Breast epithelium (tissue), 4 donors: ENCODE results near the gene CDKL1. TPM values are rescaled to one million over a fixed set of nuclear protein-coding genes. Genes with fewer than 3 reads are reported as not detected.
"Not testable (repeated sequence)": the region's sequence is repeated elsewhere in the genome, so short reads cannot be mapped to it uniquely, and the experiment has no call there.

Experiments used
- DNase-seq, 2 donors: peaks; one replicate each; pipeline ENCODE4 v3.0.0-alpha.2; 2019; ENCODE audit warnings: low spot score in 2 of 2
- H3K27ac ChIP-seq, 2 donors: fragments of 200-600 bp; sonication (generic) in 1 of 2; one replicate each; pipeline ENCODE4 v1.5.1; 2016 to 2019; ENCODE audit warnings: mild to moderate bottlenecking in 1 of 2
- H3K27me3 ChIP-seq, 2 donors: fragments of 200-600 bp; sonication (generic) in 1 of 2; one replicate each; pipeline versions ENCODE4 v1.5.1 to v1.6.0; 2017 to 2019; ENCODE audit warnings: control low read depth in 1 of 2, mild to moderate bottlenecking in 1 of 2
- H3K36me3 ChIP-seq: fragments of 200-600 bp; one replicate; pipeline ENCODE4 v1.5.1; 2019
- H3K4me1 ChIP-seq, 2 donors: fragments of 200-600 bp; sonication (generic); one replicate each; pipeline ENCODE4 v1.5.1; 2016 to 2019; ENCODE audit warnings: control low read depth in 1 of 2
- H3K4me3 ChIP-seq, 3 donors: fragments of 200-600 bp; sonication (generic); 1 replicate in 2 of 3; 2 replicates in 1 of 3; pipeline ENCODE4 v1.5.1; 2016 to 2019; ENCODE audit warnings: mild to moderate bottlenecking in 3 of 3, moderate library complexity in 2 of 3
- H3K9me3 ChIP-seq, 2 donors: fragments of 200-600 bp; sonication (generic) in 1 of 2; one replicate each; pipeline ENCODE4 v1.5.1; 2016 to 2019; ENCODE audit warnings: control low read depth in 1 of 2
- POLR2A ChIP-seq: fragments of 450-650 bp; IDR thresholded peaks from one replicate; pipeline ENCODE4 v1.6.1; 2016; ENCODE audit warnings: antibody characterized with exemption, mild to moderate bottlenecking, moderate library complexity
- POLR2AphosphoS5 ChIP-seq, 3 donors: sonication (generic); formaldehyde crosslinking; IDR thresholded peaks; one replicate each; pipeline ENCODE4 v1.6.1; 2017; ENCODE audit warnings: antibody characterized with exemption in 3 of 3
- intact Hi-C: fragments of 100-400 bp; cut with DNase I; formaldehyde crosslinking; loops from one replicate; pipeline ENCODE4 v1.15.1; 2023; ENCODE audit warnings: low total_unique reads
- total RNA-seq, 3 donors: library from RNA; depleted of rRNA; stranded (reverse); fragments of >200 nt; gene quantifications; one replicate each; pipeline ENCODE4 v1.1.0, GENCODE V29; 2016
- TF ChIP-seq, protein P1 (sequence below), 3 donors: fragments of 450-650 bp; IDR thresholded peaks; one replicate each; pipeline ENCODE4 v1.5.1; 2016 to 2017; ENCODE audit warnings: antibody characterized with exemption in 3 of 3, mild to moderate bottlenecking in 3 of 3, moderate library complexity in 3 of 3

The CDKL1 gene
- total RNA-seq, 3 donors from 2014 or later = 9.2 to 23.4 (median 10.5) TPM

DNA sequence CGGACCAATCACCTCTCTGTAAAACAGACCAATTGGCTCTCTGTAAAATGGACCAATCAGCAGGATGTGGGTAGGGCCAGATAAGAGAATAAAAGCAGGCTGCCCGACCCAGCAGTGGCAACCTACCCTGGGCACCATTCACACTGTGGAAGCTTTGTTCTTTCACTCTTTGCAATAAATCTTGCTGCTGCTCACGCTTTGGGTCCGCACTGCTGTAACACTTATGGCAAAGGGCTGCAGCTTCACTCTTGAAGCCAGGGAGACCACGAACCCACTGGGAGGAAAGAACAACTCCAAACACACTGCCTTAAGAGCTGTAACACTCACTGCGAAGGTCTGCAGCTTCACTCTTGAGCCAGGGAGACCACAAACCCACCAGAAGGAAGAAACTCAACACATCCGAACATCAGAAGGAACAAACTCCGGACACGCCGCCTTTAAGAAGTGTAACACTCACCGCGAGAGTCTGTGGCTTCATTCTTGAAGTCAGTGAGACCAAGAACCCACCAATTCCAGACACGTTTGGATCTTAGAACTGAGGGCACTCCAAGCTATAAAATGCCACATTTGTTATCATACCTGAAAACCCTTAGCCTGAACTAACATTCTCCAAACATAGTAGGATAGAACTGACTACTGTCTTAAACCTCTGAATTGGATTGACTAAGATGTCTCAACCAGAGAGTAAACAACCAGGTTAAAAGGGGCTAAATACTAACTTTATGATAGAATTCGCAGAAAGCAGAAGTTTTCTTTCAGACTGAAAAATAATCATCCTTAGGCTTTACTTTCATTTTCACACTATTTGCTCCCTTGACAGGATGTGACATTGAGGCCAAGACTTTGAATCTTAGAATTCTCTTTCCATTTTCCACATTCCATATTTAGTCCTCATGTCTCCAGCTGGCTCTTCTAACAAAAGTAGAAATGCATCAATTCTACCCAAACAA lies 33.6 kb downstream of the CDKL1 start:
- intact Hi-C loops = no loop called here
- H3K36me3 ChIP-seq = no peaks in the 10 kb centered on the region
- DNase-seq = no peak

DNA sequence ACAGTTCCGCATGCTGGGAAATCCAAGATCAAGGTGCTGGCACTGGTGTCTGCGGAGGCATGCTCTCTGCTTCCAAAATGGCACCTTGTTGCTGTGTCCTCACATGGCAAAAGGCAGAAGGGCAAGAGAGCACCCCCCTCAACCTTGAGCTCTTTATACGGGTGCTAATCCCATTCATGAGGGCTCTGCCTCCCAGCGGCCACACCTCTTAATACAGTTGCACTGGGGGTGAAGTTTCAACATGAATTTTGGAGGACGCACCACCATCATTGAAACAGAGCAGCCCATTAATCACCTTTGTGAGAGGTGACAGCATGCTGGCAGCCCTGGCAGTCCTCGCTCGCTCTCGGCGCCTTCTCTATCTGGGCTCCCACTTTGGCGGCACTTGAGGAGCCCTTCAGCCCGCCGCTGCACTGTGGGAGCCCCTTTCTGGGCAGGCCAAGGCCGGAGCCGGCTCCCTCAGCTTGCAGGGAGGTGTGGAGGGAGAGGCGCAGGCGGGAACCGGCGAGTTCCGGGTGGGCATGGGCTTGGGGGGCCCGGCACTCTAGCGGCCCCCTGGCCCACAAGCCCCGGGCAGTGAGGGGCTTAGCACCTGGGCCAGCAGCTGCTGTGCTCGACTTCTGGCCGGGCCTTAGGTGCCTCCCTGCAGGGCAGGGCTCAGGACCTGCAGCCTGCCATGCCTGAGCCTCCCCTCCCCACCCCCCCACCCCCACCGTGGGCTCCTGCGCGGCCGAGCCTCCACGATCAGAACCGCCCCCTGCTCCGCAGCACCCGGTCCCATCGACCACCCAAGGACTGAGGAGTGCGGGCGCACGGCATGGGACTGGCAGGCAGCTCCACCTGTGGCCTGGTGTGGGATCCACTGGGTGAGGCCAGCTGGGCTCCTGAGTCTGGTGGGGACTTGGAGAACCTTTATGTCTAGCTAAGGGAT lies 34.9 kb downstream of the CDKL1 start:
- DNase-seq, H3K4me1 ChIP-seq, H3K36me3 ChIP-seq, H3K27ac ChIP-seq, H3K4me3 ChIP-seq, H3K27me3 ChIP-seq, intact Hi-C loops, H3K9me3 ChIP-seq: not testable (repeated sequence)

More for the DNA sequence above, 33.6 kb downstream of the CDKL1 start:
- TF ChIP-seq, protein P1, sequence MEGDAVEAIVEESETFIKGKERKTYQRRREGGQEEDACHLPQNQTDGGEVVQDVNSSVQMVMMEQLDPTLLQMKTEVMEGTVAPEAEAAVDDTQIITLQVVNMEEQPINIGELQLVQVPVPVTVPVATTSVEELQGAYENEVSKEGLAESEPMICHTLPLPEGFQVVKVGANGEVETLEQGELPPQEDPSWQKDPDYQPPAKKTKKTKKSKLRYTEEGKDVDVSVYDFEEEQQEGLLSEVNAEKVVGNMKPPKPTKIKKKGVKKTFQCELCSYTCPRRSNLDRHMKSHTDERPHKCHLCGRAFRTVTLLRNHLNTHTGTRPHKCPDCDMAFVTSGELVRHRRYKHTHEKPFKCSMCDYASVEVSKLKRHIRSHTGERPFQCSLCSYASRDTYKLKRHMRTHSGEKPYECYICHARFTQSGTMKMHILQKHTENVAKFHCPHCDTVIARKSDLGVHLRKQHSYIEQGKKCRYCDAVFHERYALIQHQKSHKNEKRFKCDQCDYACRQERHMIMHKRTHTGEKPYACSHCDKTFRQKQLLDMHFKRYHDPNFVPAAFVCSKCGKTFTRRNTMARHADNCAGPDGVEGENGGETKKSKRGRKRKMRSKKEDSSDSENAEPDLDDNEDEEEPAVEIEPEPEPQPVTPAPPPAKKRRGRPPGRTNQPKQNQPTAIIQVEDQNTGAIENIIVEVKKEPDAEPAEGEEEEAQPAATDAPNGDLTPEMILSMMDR (IDR thresholded peaks at IDR 0.05) = no peak
- TF ChIP-seq POLR2AphosphoS5 (IDR thresholded peaks at IDR 0.05) (no peak), POLR2A (no peak)
- Histone ChIP-seq H3K4me3 (peak overlapping the region; percentile 18 to 34 (median 21)), H3K27ac (peak overlapping the region in 1 of 2 donors; percentile 60), H3K9me3 (no peaks in the 10 kb centered on the region), H3K4me1 (no peaks in the 10 kb centered on the region), H3K27me3 (no peaks in the 10 kb centered on the region)

DNA sequence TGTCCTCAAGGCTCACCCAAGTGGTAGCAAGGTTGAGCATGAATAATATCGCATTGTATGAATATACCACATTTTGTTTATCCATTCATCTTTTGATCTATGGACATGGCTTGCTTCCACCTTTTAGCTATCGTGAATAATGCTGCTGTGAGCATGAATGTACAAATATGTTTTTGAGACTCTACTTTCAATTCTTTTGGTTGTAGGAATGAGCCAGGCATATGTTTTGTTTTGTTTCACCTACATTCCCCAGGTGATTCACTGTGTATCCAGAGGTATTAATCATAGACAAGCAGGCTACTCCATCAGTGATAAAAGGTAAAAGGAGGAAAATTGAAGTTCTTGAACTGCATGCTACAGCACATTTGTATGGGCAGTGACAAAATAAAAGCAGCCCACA lies 35.8 kb downstream of the CDKL1 start:
- no peaks in the 10 kb centered on the region for H3K36me3 ChIP-seq
- no peaks in the 10 kb centered on the region for H3K4me1 ChIP-seq
- H3K4me3 ChIP-seq = no peak overlapping the region
- H3K27ac ChIP-seq = no peak overlapping the region
- intact Hi-C loops = no loop called here
- no peaks in the 10 kb centered on the region for H3K9me3 ChIP-seq
- H3K27me3 ChIP-seq = no peaks in the 10 kb centered on the region
- DNase-seq = no peak
- TF ChIP-seq POLR2A (no peak), POLR2AphosphoS5 (IDR thresholded peaks at IDR 0.05) (no peak)
- TF ChIP-seq, protein P1 (IDR thresholded peaks at IDR 0.05) = no peak

DNA sequence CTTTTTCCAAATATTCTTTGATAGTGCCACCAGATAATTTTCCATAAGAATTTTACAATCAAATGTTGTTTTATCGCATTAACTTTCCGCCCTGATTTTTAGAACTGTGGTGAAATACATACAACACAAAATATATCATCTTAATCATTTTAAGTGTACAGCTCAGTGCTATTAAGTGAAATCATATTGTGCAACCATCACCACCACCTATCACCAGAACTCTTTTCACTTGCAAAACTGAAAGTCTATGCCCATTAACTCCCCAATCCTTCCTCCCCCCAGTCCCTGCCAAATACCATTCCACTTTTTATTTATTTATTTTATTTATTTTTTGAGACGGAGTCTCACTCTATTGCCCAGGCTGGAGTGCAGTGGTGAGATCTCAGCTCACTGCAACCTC lies 36.6 kb downstream of the CDKL1 start:
- intact Hi-C loops = no loop called here

DNA sequence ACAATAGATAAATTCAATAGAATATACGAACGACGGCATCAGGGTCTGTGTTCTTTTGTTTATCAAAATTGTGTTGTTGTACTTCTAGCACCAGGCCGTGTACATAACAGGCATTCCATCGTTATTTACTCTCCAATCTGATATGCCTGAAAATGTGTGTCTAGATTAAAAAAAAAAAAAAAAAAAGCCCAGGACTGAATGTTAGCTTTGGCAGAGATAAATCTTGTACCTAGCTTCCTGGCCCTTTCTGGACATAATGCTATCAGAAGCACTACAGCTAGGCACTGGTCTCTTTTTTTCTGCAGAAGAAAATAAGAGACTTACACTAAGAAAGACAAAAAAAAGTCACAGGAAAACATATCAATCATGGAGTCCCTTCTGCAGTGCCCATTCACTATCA lies 37.0 kb downstream of the CDKL1 start:
- H3K4me1 ChIP-seq = no peaks in the 10 kb centered on the region
- TF ChIP-seq POLR2AphosphoS5 (IDR thresholded peaks at IDR 0.05) (no peak), POLR2A (no peak)
- TF ChIP-seq, protein P1 (IDR thresholded peaks at IDR 0.05) = no peak
- H3K27me3 ChIP-seq = no peaks in the 10 kb centered on the region
- no peak overlapping the region for H3K4me3 ChIP-seq
- H3K27ac ChIP-seq = no peak overlapping the region
- no peaks in the 10 kb centered on the region for H3K36me3 ChIP-seq
- DNase-seq = no peak
- intact Hi-C loops = no loop called here
- H3K9me3 ChIP-seq = no peaks in the 10 kb centered on the region

More for the DNA sequence above, 36.6 kb downstream of the CDKL1 start:
- H3K4me3 ChIP-seq = no peak overlapping the region
- TF ChIP-seq, protein P1 (IDR thresholded peaks at IDR 0.05) = no peak
- TF ChIP-seq POLR2AphosphoS5 (IDR thresholded peaks at IDR 0.05) (no peak), POLR2A (no peak)
- no peaks in the 10 kb centered on the region for H3K9me3 ChIP-seq
- no peak overlapping the region for H3K27ac ChIP-seq
- H3K27me3 ChIP-seq = no peaks in the 10 kb centered on the region
- no peaks in the 10 kb centered on the region for H3K36me3 ChIP-seq
- no peak for DNase-seq
- no peaks in the 10 kb centered on the region for H3K4me1 ChIP-seq
